ENCODE results near the gene ARV1.
A peak's percentile ranks its signal among the peaks of the same experiment; 100 is the strongest.
"Not testable (repeated sequence)": the region's sequence is repeated elsewhere in the genome, so short reads cannot be mapped to it uniquely, and the experiment has no call there.

Gene ARV1

GRCh38 chr1:231020139-231020601 lies 41.3 kb downstream of the ARV1 start:
- DNase-seq: no peak

- DNase-seq: no peak
Measured at GRCh38 chr1:231020816-231021215, 41.9 kb downstream of the ARV1 start.

GRCh38 chr1:231021540-231022031 lies 42.7 kb downstream of the ARV1 start:
- no peak for DNase-seq

GRCh38 chr1:231022543-231022942 lies 43.6 kb downstream of the ARV1 start:
- DNase-seq: not testable (repeated sequence)

- DNase-seq: no peak
Measured at GRCh38 chr1:231023150-231023549, 44.3 kb downstream of the ARV1 start.

- no peak for DNase-seq
Measured at GRCh38 chr1:231026576-231026975, 47.7 kb downstream of the ARV1 start.

- no peak for DNase-seq
Measured at GRCh38 chr1:231027136-231027925, 48.4 kb downstream of the ARV1 start.

GRCh38 chr1:231027971-231028370 lies 49.1 kb downstream of the ARV1 start:
- no peak for DNase-seq

- DNase-seq: no peak
Measured at GRCh38 chr1:231028682-231029081, 49.8 kb downstream of the ARV1 start.

GRCh38 chr1:231029247-231029646 lies 50.4 kb downstream of the ARV1 start:
- DNase-seq: not testable (repeated sequence)

- no peak for DNase-seq
Measured at GRCh38 chr1:231029841-231030240, 50.9 kb downstream of the ARV1 start.

GRCh38 chr1:231032963-231033362 lies 54.1 kb downstream of the ARV1 start:
- DNase-seq: no peak

GRCh38 chr1:231035799-231036198 lies 56.9 kb downstream of the ARV1 start:
- DNase-seq: no peak

GRCh38 chr1:231036416-231036815 lies 57.5 kb downstream of the ARV1 start:
- DNase-seq: no peak

GRCh38 chr1:231037585-231038517 lies 59.0 kb downstream of the ARV1 start:
- DNase-seq: no peak

- peak; percentile 17 for DNase-seq
Measured at GRCh38 chr1:231039161-231040018, 60.5 kb downstream of the ARV1 start.

- DNase-seq: peak; percentile 46
Measured at GRCh38 chr1:231040019-231040799, 61.3 kb downstream of the ARV1 start, which contains the start of gene FAM89A. FAM89A (minus strand) TSS chr1:231040254; CDS start chr1:231040211, 43 bp downstream.

- DNase-seq: no peak
Measured at GRCh38 chr1:231040800-231041718, 62.2 kb downstream of the ARV1 start.

- no peak for DNase-seq
Measured at GRCh38 chr1:231041719-231042261, 62.9 kb downstream of the ARV1 start.

- no peak for DNase-seq
Measured at GRCh38 chr1:231044588-231044987, 65.7 kb downstream of the ARV1 start.
